Pancreas (tissue), 10 donors: ENCODE results near the gene CBARP. TPM values are rescaled to one million over a fixed set of nuclear protein-coding genes. Genes with fewer than 3 reads are reported as not detected.

Experiments
- ATAC-seq, 4 donors: fragments of 200-7000 bp; cut with Tn5 transposase; one replicate each; pipeline versions ENCODE4 v1.8.0 to v1.9.1; 2020; ENCODE audit warnings: mild to moderate bottlenecking in 4 of 4, moderate library complexity in 4 of 4
- DNase-seq, 6 donors: peaks; one replicate each; pipeline ENCODE4 v3.0.0-alpha.2; 2020
- FAIRE-seq: peaks from 2 replicates; lab custom pipeline; 2012; peaks lifted over from hg19 to GRCh38; lab: Jason Lieb, UNC
- H3K27ac ChIP-seq, 4 donors: fragments of 200-600 bp; sonication (generic); 1 replicate in 3 of 4; 2 replicates in 1 of 4; pipeline versions ENCODE4 v1.5.0 to v1.8.0; 2020
- H3K27me3 ChIP-seq, 4 donors: fragments of 200-600 bp; one replicate each; pipeline ENCODE4 v1.8.0; 2021
- H3K36me3 ChIP-seq, 3 donors: fragments of 200-600 bp; sonication (generic) in 1 of 3; one replicate each; pipeline versions ENCODE4 v1.5.0 to v1.8.0; 2020 to 2021
- H3K4me1 ChIP-seq, 3 donors: fragments of 200-600 bp; one replicate each; pipeline ENCODE4 v1.8.0; 2021
- H3K4me3 ChIP-seq, 4 donors: fragments of 200-600 bp; sonication (generic) in 2 of 4; one replicate each; pipeline versions ENCODE4 v1.5.0 to v1.8.0; 2020 to 2021
- H3K9me3 ChIP-seq, 4 donors: fragments of 200-600 bp; one replicate each; pipeline ENCODE4 v1.8.0; 2021
- CTCF ChIP-seq, 4 donors: fragments of 200-600 bp; sonication (generic) in 3 of 4; IDR thresholded peaks; one replicate each; pipeline versions ENCODE4 v1.5.0 to v1.8.0; 2021; ENCODE audit warnings: antibody characterized with exemption in 4 of 4
- WGBS, 2 donors: extraction: QIAGEN DNeasy Blood & Tissue Kit; methylation state at CpG; one replicate each; pipeline ENCODE4 v1.1.7; 2013; 5-methylcytosine and 5-hydroxymethylcytosine counted together
- intact Hi-C, 3 donors: fragments of 100-400 bp; cut with DNase I; formaldehyde crosslinking; loops; one replicate each; pipeline versions ENCODE4 v1.11.1 to v1.14.2; 2022
- polyA plus RNA-seq, 2 donors: library from polyadenylated mRNA; stranded (reverse); fragments of 200-250 nt; gene quantifications; one replicate each; pipeline ENCODE4 v1.2.3, GENCODE V29; 2013
- total RNA-seq, 6 donors: library from RNA; stranded (reverse); fragmentation: NEBNext Ultra II Directional in 4 of 6; extraction: Animal tissue kit (Norgen Biotek cat#: 25700) in 4 of 6; gene quantifications; one replicate each; pipeline versions ENCODE4 v1.2.1 to v1.2.4, GENCODE V29; 2021 to 2023
- donor health status: healthy with polysubstance abuse.
- donor health status: DM: no; HTN: no; CAD: no; lungs with moderate emphysema.
- donor health status: DM: no; HTN: no; CAD: no.
- donor health status: control.
- donor health status: control.
- donor health status: Bipolar disorder and iron deficiency.
- donor health status: DM: yes; HTN: yes; CAD: no.
- donor health status: DM: no; HTN: no; CAD: no.
- donor health status: DM: no; HTN: no; CAD: no.
- donor health status: DM: yes; HTN: yes; CAD: no.

Gene CBARP
- total and polyA plus RNA-seq, 8 donors = 0.16 to 2.6 (median 0.74) TPM

GRCh38 chr19:1229056-1229923, 8.5 kb downstream of the CBARP start:
- peaks cover 0 to 8% (median 5%) of the 10 kb centered on the region in 3 donors for H3K36me3 ChIP-seq
- H3K27ac ChIP-seq = no peak overlapping the region
- no peak overlapping the region for H3K4me3 ChIP-seq
- no peak for TF ChIP-seq CTCF (IDR thresholded peaks at IDR 0.05)
- ATAC-seq (no peak), DNase-seq (no peak), FAIRE-seq (no peak)
- H3K9me3 ChIP-seq = no peaks in the 10 kb centered on the region
- intact Hi-C loops = no loop called here
- WGBS, 2 donors = 88 to 91% methylated on average over 128 to 158 of the region's 158 CpGs
- H3K4me1 ChIP-seq = peaks cover 15 to 23% (median 19%) of the 10 kb centered on the region in 3 donors
- H3K27me3 ChIP-seq = no peaks in the 10 kb centered on the region

DNA sequence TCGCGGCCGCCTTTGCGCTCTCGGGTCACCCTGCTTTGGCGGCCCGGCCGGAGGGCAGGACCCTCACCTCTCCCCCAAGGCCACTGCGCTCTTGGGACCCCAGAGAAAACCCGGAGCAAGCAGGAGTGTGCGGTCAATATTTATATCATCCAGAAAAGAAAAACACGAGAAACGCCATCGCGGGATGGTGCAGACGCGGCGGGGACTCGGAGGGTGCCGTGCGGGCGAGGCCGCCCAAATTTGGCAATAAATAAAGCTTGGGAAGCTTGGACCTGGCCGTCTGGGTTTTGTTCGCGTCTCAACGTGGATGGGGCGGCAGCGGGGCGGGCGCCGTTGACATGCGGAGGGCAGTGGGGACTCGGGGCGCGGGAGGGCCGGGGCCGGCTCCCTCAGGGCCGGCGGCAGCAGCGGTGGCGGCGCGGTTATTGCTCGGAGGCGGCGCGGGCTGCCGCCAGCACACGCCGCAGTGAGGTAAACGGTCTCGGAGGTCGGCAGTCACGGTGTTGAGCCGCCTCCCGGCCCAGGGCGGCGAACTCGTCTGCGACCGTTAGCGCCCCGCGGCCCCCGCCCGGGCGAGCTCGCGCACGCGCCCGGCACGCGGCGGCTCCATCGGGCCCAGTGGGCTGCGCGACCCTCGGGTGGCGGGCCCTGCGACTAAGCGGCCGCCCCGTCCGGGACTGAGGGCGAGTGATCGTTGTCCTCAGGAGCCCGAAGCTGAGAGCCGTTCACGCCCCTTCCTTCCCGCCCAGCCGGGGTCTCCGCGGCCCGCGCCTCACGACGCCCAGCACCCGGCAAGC, 9.4 kb downstream of the CBARP start:
- Histone ChIP-seq H3K4me3 (no peak overlapping the region), H3K27ac (no peak overlapping the region), H3K36me3 (peaks cover 0 to 12% (median 5%) of the 10 kb centered on the region in 3 donors), H3K27me3 (no peaks in the 10 kb centered on the region), H3K9me3 (no peaks in the 10 kb centered on the region), H3K4me1 (peaks cover 11 to 18% (median 15%) of the 10 kb centered on the region in 3 donors)
- FAIRE-seq (no peak), ATAC-seq (no peak), DNase-seq (no peak)
- intact Hi-C loops = no loop called here
- TF ChIP-seq CTCF (IDR thresholded peaks at IDR 0.05) = no peak
- WGBS, 2 donors = 96% methylated on average over 95 to 100 of the region's 100 CpGs

DNA sequence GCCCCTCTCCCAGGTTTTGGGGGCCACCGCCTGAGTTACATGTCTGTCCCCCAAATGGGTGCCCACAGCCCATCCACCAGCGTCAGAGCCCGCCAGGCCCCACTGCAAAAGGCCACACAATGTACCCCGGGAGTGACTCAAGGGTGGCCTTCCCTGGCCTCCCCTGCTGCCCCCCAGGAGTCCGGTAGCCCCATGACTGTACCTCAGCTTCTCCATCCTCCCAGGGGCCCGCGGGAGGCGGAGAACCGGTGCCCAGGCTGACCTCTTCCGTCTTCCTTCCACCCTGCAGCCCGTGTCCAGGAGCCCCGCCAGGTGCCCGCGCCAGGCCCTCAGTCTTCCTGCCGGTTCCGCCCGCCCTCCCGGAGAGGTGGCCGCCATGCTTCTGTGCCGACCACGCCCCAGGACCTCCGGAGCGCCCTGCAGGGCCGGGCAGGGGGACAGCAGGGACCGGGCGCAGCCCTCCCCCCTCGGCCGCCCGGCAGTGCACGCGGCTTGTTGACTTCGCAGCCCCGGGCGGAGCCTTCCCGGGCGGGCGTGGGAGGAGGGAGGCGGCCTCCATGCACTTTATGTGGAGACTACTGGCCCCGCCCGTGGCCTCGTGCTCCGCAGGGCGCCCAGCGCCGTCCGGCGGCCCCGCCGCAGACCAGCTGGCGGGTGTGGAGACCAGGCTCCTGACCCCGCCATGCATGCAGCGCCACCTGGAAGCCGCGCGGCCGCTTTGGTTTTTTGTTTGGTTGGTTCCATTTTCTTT, 10.3 kb downstream of the CBARP start:
- no peaks in the 10 kb centered on the region for H3K27me3 ChIP-seq
- WGBS, 2 donors = 93 to 95% methylated on average over 56 of the region's 56 CpGs
- peaks cover 2 to 9% (median 6%) of the 10 kb centered on the region in 3 donors for H3K4me1 ChIP-seq
- TF ChIP-seq CTCF (IDR thresholded peaks at IDR 0.05) = no peak
- no peaks in the 10 kb centered on the region for H3K9me3 ChIP-seq
- H3K27ac ChIP-seq = no peak overlapping the region
- H3K36me3 ChIP-seq = peaks cover 0 to 16% (median 5%) of the 10 kb centered on the region in 3 donors
- FAIRE-seq = no peak
- DNase-seq = no peak
- no peak overlapping the region for H3K4me3 ChIP-seq
- intact Hi-C loops = no loop called here
- no peak for ATAC-seq

GRCh38 chr19:1226522-1227303, 11.1 kb downstream of the CBARP start:
- Histone ChIP-seq H3K27me3 (no peaks in the 10 kb centered on the region), H3K27ac (no peak overlapping the region), H3K36me3 (peaks cover 0 to 16% (median 5%) of the 10 kb centered on the region in 3 donors), H3K4me3 (no peak overlapping the region), H3K4me1 (peaks cover 0 to 4% (median 2%) of the 10 kb centered on the region in 3 donors), H3K9me3 (no peaks in the 10 kb centered on the region)
- WGBS, 2 donors = 95% methylated on average over 46 to 50 of the region's 50 CpGs
- no peak for FAIRE-seq
- intact Hi-C loops = no loop called here
- DNase-seq = no peak
- ATAC-seq = no peak
- no peak for TF ChIP-seq CTCF (IDR thresholded peaks at IDR 0.05)
